Measurements from ENCODE around the gene ABHD1.

ABHD1 gene

DNA sequence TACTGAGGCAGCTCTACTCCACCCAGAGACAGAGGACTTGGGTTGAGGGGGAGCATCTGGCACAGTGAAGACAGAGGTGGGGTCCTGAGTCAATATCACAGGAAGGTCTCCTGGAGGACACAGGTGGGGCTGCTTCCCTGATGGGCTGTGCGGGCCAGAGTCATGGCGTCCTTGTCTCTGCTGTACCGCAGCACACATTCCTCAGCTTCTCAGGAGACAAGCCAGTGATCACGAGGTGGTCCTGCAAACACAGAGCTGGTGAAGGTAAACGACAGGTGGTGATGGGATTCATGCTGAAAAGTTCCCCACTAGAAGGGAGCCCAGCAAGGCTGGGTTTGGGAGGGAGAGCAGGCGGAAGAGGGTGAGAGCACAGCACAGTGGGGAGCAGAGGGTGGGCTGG, 34.9 kb downstream of the ABHD1 start:
- DNase-seq (ENCODE audit: extremely low read depth, low read depth) = no peak
- TF ChIP-seq, protein P1, sequence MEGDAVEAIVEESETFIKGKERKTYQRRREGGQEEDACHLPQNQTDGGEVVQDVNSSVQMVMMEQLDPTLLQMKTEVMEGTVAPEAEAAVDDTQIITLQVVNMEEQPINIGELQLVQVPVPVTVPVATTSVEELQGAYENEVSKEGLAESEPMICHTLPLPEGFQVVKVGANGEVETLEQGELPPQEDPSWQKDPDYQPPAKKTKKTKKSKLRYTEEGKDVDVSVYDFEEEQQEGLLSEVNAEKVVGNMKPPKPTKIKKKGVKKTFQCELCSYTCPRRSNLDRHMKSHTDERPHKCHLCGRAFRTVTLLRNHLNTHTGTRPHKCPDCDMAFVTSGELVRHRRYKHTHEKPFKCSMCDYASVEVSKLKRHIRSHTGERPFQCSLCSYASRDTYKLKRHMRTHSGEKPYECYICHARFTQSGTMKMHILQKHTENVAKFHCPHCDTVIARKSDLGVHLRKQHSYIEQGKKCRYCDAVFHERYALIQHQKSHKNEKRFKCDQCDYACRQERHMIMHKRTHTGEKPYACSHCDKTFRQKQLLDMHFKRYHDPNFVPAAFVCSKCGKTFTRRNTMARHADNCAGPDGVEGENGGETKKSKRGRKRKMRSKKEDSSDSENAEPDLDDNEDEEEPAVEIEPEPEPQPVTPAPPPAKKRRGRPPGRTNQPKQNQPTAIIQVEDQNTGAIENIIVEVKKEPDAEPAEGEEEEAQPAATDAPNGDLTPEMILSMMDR (IDR thresholded peaks at IDR 0.05; ENCODE audit: low read depth, low read length) = no peak

DNA sequence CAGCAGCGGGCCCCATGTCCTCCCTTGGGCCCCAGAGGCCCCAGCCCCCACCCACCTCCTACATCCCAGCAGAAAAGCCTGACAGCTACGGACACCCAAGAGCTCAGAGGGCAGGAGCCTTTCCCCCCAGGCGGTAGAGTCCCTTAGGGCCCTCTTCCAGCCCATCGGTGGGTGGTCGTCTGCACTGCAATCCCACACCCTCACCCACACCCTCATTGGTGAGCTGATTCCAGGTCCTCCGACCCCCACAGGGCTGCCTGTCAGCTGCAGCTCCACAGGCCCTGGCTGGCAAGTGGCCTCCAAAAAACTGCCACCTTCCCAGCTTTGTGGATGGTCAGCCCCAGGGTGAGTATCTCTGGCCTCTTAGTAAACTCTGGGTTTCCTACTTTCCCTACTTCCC, 35.7 kb downstream of the ABHD1 start:
- DNase-seq (ENCODE audit: extremely low read depth, low read depth) = no peak
- TF ChIP-seq, protein P1 (IDR thresholded peaks at IDR 0.05; ENCODE audit: low read depth, low read length) = no peak

DNA sequence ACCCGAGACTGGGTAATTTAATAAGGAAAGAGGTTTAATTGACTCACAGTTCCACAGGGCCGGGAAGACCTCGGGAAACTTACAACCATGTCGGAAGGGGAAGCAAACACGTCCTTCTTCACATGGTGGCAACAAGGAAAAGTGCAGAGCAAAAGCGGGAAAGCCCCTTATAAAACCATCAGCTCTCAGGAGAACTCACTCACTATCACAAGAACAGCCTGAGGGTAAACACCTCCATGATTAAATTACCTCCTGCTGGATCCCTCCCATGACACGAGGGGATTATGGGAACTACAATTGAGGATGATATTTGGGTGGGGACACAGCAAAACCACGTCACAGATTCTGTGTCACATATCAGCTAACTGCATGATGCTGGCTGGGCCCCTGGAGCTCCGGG, 36.6 kb downstream of the ABHD1 start:
- DNase-seq (ENCODE audit: extremely low read depth, low read depth) = no peak
- TF ChIP-seq, protein P1 (IDR thresholded peaks at IDR 0.05; ENCODE audit: low read depth, low read length) = no peak

DNA sequence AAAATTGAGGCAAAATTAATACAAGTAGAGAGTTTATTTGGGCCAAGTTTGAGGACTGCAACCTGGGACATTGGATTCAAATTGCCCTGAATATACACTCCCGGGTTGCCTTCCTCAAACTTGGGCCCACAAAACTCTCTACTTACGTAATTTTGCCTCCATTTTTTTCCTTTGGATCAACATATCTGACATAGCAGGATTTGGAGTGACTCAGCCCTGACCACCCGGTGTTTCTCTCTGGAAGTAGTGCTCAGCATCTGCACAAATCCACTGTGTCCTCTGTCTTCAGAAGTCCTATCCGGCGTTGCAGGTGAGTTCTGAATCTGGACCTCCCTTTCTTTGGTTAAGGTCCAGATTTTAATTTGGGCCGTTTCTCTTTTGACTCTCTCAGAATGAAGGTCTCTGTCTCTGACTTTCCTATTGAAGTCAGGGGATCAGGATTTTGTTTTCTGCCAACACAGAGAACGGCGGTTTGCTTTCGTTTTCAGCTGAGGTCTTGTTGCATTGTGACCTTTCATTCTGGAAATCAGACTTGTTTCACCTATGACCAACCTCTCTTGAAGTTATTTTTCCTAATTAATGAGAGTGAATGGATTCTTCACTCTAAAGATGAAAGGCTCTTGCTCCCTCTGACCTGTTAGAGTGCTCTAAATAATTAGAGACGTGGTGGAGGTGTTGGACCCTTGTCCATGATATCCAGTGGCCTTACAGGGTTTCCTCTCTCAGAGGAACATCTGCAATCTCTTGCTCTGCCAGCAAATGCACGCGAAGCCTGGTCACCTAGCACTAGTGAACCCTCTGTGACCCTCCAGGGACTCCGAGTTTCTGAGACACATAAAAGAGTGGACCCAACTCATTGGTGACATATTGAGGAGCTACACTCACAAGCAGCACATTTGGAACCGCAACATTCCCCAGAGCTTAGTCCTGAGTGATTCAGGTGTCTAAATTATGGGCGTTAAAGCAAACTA, 38.8 kb downstream of the ABHD1 start:
- no peak for DNase-seq (ENCODE audit: extremely low read depth, low read depth)
- TF ChIP-seq, protein P1 (IDR thresholded peaks at IDR 0.05; ENCODE audit: low read depth, low read length) = no peak

DNA sequence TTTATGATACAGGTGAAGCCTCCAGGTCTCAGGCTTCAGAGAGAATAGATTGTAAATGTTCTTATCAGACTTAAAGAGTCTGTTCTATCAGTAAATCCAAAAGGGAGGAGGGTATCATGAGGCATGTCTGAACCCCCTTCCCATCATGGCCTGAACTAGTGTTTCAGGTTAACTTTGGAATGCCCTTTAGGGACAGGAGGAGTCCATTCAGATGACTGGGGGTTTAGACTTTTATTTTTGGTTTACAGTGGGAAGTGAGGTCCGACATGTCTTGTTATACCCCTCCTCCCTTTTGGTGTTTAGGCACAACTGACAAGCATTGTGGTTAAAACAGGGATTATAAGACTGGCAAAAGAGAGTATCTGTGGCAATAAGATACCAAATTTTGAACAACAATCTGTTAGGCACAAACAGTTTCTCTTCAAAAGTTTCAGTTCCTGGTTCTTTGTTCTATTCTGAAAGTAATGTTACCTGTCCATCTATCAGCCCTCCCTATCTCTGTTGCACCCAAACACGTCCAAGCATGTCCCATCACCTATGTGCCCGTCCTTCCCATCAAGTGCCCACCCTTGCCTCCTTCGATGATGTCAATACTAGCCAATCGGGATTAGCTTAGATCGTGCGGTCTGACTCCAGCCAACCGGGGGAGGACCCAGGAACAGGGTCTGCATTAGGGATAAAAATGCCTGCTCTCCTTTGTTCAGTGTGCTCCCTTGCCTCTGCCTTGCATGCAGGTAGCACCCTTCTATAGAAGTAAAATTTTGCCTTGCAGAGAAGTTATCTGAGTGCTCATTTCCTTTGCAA, 41.5 kb downstream of the ABHD1 start:
- TF ChIP-seq, protein P1 (IDR thresholded peaks at IDR 0.05; ENCODE audit: low read depth, low read length) = no peak
- no peak for DNase-seq (ENCODE audit: extremely low read depth, low read depth)

DNA sequence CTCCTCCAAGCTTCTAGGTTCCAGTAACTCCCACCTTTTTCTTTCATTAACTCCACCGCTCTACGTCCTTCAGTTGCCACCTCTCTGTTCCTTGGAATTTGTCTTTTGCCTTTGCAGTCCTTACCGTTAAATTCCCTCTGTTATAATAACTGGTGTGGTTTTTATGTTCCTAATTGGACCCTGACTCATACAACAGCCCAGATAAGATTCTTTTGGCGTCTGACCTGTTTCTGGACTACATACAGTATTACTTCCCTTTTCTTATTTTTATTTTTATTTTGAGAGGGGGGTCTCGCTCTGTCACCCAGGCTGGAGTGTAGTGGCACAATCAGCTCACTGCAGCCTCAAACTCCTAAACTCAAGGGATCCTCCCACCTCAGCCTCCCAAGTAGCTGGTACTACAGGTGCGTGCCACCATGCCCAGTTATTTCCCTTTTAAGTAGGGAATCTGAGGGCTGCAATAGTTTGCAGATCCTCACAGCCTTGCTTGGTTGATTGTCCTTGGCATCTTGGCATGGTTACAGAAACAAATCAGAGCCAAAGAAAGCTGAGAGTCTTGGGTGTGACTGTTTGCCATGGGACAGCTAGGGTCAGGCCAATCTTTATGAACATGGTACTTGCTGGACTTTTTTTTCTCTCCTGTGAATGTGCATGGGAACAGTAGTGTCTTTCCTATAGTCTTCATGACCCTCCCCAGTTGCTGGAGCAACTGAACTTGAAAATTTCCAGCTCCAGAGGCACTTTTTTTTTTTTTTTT, 47.1 kb downstream of the ABHD1 start:
- TF ChIP-seq, protein P1 (IDR thresholded peaks at IDR 0.05; ENCODE audit: low read depth, low read length) = no peak
- no peak for DNase-seq (ENCODE audit: extremely low read depth, low read depth)

All from AG09319 (cell line).